PC-3 (cell line): ENCODE measurements around the gene MICU1.

ENCODE experiments used
- CTCF ChIP-seq: fragments of 300-600 bp; sonication (generic); conservative IDR thresholded peaks from 2 replicates; pipeline ENCODE4 v1.5.1; 2017; ENCODE audit warnings: antibody characterized with exemption, low read depth, mild to moderate bottlenecking, low read length
- EZH2 ChIP-seq: fragments of 300-600 bp; sonication (generic); IDR thresholded peaks from one replicate; pipeline ENCODE4 v1.6.1; 2017; ENCODE audit warnings: antibody characterized with exemption, mild to moderate bottlenecking, low read length; ENCODE audit not compliant: unreplicated experiment

DNA sequence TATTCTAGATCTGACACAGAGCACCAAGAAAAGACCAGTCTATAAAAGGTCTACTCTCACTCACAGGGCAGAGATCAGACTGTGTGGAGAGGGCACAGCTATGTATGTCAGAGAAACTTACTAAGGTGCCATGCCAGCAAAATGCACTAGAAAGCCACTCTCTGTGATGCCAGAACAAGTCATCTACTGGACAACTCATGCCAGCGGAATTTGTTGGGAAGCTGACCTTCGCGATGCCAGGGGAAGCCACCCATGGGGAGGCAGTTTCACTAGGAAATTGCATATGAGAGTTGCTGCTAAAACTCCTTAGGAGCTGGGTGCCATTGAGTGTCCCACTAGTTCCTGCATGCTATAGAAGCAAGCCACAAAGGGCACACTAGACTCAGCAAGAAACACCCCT is 58.5 kb downstream of the MICU1 start:
- no peak for TF ChIP-seq CTCF
- no peak for TF ChIP-seq EZH2
